ENCODE measurements around the gene NLRC5. TPM values are rescaled to one million over a fixed set of nuclear protein-coding genes. Genes with fewer than 3 reads are reported as not detected.

Gene NLRC5
- total RNA-seq, 1 experiment from 2014 or later, result 29.7 TPM

- Histone ChIP-seq H3K4me1 (replicated peaks; ENCODE audit: insufficient read depth) (peaks cover 3% of the 10 kb centered on the region), H3K79me2 (ENCODE audit: low read depth) (no peaks in the 10 kb centered on the region), H3K27me3 (ENCODE audit: insufficient read depth, low read depth) (no peaks in the 10 kb centered on the region), H3K4me2 (no peak overlapping the region), H3K27ac (no peak overlapping the region), H3K9me3 (ENCODE audit: insufficient read depth, low read depth) (no peaks in the 10 kb centered on the region), H3F3A (ENCODE audit: insufficient read depth, low read depth) (peaks cover 3% of the 10 kb centered on the region; the same call in 1 of the 2 replicates), H2AFZ (no peak overlapping the region), H3K9me2 (ENCODE audit: insufficient read depth) (no peaks in the 10 kb centered on the region), H3K36me3 (ENCODE audit: low read depth) (no peaks in the 10 kb centered on the region), H3K4me3 (no peak overlapping the region), H4K20me1 (ENCODE audit: insufficient read depth) (no peaks in the 10 kb centered on the region)
- DNase-seq, result no peak
- POLR2A ChIA-PET (ENCODE audit: unreplicated experiment), result interaction anchor here (0.7 kb wide), 1 partner anchor 87 kb away, joined by 3 read pairs; no protein-coding TSS in a partner anchor
- intact Hi-C loops (cut with micrococcal nuclease; ENCODE audit: unreplicated experiment), result no loop called here
- no peak for TF ChIP-seq EZH2 (IDR thresholded peaks at IDR 0.05; ENCODE audit: low read depth)
- no peak for TF ChIP-seq CTCF (conservative IDR thresholded peaks at IDR 0.05)
- CTCF ChIA-PET, result no interaction called here
- BruUV-seq (replicated peaks), result no TSS peak
These were observed 17.7 kb downstream of the NLRC5 start for GRCh38 chr16:57007050-57007449.

GRCh38 chr16:57007530-57007929, 18.2 kb downstream of the NLRC5 start:
- Histone ChIP-seq H3K27me3 (ENCODE audit: insufficient read depth, low read depth) (no peaks in the 10 kb centered on the region), H4K20me1 (ENCODE audit: insufficient read depth) (no peaks in the 10 kb centered on the region), H3K9me3 (ENCODE audit: insufficient read depth, low read depth) (no peaks in the 10 kb centered on the region), H3K4me2 (no peak overlapping the region), H3F3A (ENCODE audit: insufficient read depth, low read depth) (peaks cover 6% of the 10 kb centered on the region), H3K27ac (no peak overlapping the region), H3K4me3 (no peak overlapping the region), H3K9me2 (ENCODE audit: insufficient read depth) (no peaks in the 10 kb centered on the region), H3K79me2 (ENCODE audit: low read depth) (no peaks in the 10 kb centered on the region), H3K36me3 (ENCODE audit: low read depth) (no peaks in the 10 kb centered on the region), H3K4me1 (replicated peaks; ENCODE audit: insufficient read depth) (peaks cover 8% of the 10 kb centered on the region), H2AFZ (no peak overlapping the region)
- ChIA-PET CTCF (no interaction called here), POLR2A (ENCODE audit: unreplicated experiment) (no interaction called here)
- DNase-seq, result no peak
- intact Hi-C loops (cut with micrococcal nuclease; ENCODE audit: unreplicated experiment), result no loop called here
- BruUV-seq (replicated peaks), result no TSS peak
- TF ChIP-seq CTCF (conservative IDR thresholded peaks at IDR 0.05) (no peak), EZH2 (IDR thresholded peaks at IDR 0.05; ENCODE audit: low read depth) (no peak)

GRCh38 chr16:57008440-57008839, 19.1 kb downstream of the NLRC5 start:
- H3K4me1 ChIP-seq (replicated peaks; ENCODE audit: insufficient read depth), result peaks cover 15% of the 10 kb centered on the region
- H4K20me1 ChIP-seq (ENCODE audit: insufficient read depth), result no peaks in the 10 kb centered on the region
- H3K27ac ChIP-seq, result no peak overlapping the region
- BruUV-seq (replicated peaks), result no TSS peak
- no peaks in the 10 kb centered on the region for H3K79me2 ChIP-seq (ENCODE audit: low read depth)
- no peak for TF ChIP-seq CTCF (conservative IDR thresholded peaks at IDR 0.05)
- TF ChIP-seq EZH2 (IDR thresholded peaks at IDR 0.05; ENCODE audit: low read depth), result no peak
- no peaks in the 10 kb centered on the region for H3K9me2 ChIP-seq (ENCODE audit: insufficient read depth)
- no peak overlapping the region for H3K4me3 ChIP-seq
- no peak for DNase-seq
- intact Hi-C loops (cut with micrococcal nuclease; ENCODE audit: unreplicated experiment), result no loop called here
- peaks cover 14% of the 10 kb centered on the region for H3F3A ChIP-seq (ENCODE audit: insufficient read depth, low read depth)
- H2AFZ ChIP-seq, result no peak overlapping the region
- H3K27me3 ChIP-seq (ENCODE audit: insufficient read depth, low read depth), result no peaks in the 10 kb centered on the region
- H3K4me2 ChIP-seq, result no peak overlapping the region
- H3K9me3 ChIP-seq (ENCODE audit: insufficient read depth, low read depth), result no peaks in the 10 kb centered on the region
- H3K36me3 ChIP-seq (ENCODE audit: low read depth), result no peaks in the 10 kb centered on the region
- CTCF ChIA-PET, result no interaction called here
- POLR2A ChIA-PET (ENCODE audit: unreplicated experiment), result no interaction called here

Measured in PC-9 (cell line).